Peyer's patch (tissue), 4 donors: ENCODE measurements around the gene APOA1. TPM values are rescaled to one million over a fixed set of nuclear protein-coding genes. Genes with fewer than 3 reads are reported as not detected.
A peak's percentile ranks its signal among the peaks of the same experiment; 100 is the strongest.

ENCODE experiments used
- DNase-seq, 3 donors: peaks; one replicate each; pipeline ENCODE4 v3.0.0-alpha.2; 2017 to 2019
- H3K27ac ChIP-seq, 4 donors: fragments of 200-600 bp; sonication (generic); one replicate each; pipeline ENCODE4 v1.5.1; 2016 to 2019
- H3K27me3 ChIP-seq, 2 donors: fragments of 200-600 bp; sonication (generic); one replicate each; pipeline ENCODE4 v1.5.1; 2019
- H3K36me3 ChIP-seq, 3 donors: fragments of 200-600 bp; sonication (generic); one replicate each; pipeline ENCODE4 v1.5.1; 2016 to 2019
- H3K4me1 ChIP-seq, 4 donors: fragments of 200-600 bp; sonication (generic); one replicate each; pipeline ENCODE4 v1.5.1; 2016 to 2019
- H3K4me3 ChIP-seq, 4 donors: fragments of 200-600 bp; sonication (generic); 1 replicate in 3 of 4; 2 replicates in 1 of 4; pipeline ENCODE4 v1.5.1; 2016 to 2019; ENCODE audit warnings: mild to moderate bottlenecking in 1 of 4
- H3K9me3 ChIP-seq, 4 donors: fragments of 200-600 bp; sonication (generic); one replicate each; pipeline ENCODE4 v1.5.1; 2016 to 2019; ENCODE audit warnings: mild to moderate bottlenecking in 1 of 4
- POLR2A ChIP-seq, 2 donors: fragments of 450-650 bp; IDR thresholded peaks; one replicate each; pipeline ENCODE4 v1.5.1; 2017; ENCODE audit warnings: antibody characterized with exemption in 2 of 2, mild to moderate bottlenecking in 2 of 2, moderate library complexity in 2 of 2
- total RNA-seq, 4 donors: library from RNA; depleted of rRNA; stranded (reverse); fragments of >200 nt; gene quantifications; one replicate each; pipeline ENCODE4 v1.1.0, GENCODE V29; 2016
- TF ChIP-seq, protein P1 (sequence below), 6 experiments: fragments of 450-650 bp in 4 of 6; fragments of 200-600 bp in 2 of 6; sonication (generic) in 1 of 6; IDR thresholded peaks; one replicate each; pipeline ENCODE4 v1.5.1; 2017 to 2019; ENCODE audit warnings: antibody characterized with exemption in 6 of 6, mild to moderate bottlenecking in 3 of 6, moderate library complexity in 1 of 6

The APOA1 gene
- total RNA-seq, 4 donors from 2014 or later, result 42.9 to 6,445 (median 3,046) TPM

DNA sequence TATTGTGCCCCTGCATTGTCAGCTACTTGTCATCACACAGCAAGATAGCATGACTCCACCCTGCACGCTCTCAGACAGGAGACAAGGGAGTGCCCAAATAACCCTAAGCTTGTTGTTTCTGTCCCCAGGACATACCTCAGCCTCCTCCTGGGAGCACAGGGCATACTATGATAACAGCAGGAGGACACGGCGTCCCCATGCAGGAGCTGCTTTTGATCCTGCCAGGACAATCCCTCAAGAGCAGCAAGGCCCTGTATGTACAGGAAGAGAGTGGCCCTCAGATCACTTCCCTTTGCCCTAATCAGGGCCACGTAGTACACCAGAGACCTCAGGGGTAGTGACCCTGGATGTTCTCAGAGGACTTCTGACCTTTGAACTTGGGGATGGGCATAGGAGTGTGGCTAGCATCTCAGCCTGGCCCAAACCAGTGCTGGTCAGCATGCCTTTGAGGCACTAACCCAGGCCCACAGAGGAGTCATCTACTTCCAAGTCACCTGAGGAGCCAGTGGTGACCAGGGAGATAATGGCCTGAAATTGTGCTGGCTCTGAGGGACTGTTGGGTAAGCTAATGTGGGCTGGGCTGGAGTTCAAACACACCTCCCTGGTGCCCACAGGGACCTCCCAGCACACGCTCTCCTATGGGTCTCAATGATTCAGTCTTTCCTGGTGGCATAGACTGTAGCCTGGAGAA is 23.5 kb downstream of the APOA1 start:
- DNase-seq, result peak in 2 of 3 donors; percentile 78 to 83
- peak; percentile 22 to 70 for TF ChIP-seq POLR2A (IDR thresholded peaks at IDR 0.05)
- TF ChIP-seq, protein P1, sequence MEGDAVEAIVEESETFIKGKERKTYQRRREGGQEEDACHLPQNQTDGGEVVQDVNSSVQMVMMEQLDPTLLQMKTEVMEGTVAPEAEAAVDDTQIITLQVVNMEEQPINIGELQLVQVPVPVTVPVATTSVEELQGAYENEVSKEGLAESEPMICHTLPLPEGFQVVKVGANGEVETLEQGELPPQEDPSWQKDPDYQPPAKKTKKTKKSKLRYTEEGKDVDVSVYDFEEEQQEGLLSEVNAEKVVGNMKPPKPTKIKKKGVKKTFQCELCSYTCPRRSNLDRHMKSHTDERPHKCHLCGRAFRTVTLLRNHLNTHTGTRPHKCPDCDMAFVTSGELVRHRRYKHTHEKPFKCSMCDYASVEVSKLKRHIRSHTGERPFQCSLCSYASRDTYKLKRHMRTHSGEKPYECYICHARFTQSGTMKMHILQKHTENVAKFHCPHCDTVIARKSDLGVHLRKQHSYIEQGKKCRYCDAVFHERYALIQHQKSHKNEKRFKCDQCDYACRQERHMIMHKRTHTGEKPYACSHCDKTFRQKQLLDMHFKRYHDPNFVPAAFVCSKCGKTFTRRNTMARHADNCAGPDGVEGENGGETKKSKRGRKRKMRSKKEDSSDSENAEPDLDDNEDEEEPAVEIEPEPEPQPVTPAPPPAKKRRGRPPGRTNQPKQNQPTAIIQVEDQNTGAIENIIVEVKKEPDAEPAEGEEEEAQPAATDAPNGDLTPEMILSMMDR (IDR thresholded peaks at IDR 0.05), result peak in 2 of 6 experiments; percentile 14 to 22
- Histone ChIP-seq H3K27ac (peak overlapping the region in 2 of 4 donors; percentile 73 to 90), H3K27me3 (no peaks in the 10 kb centered on the region), H3K4me3 (no peak overlapping the region), H3K9me3 (no peaks in the 10 kb centered on the region), H3K4me1 (no peaks in the 10 kb centered on the region), H3K36me3 (no peaks in the 10 kb centered on the region)

DNA sequence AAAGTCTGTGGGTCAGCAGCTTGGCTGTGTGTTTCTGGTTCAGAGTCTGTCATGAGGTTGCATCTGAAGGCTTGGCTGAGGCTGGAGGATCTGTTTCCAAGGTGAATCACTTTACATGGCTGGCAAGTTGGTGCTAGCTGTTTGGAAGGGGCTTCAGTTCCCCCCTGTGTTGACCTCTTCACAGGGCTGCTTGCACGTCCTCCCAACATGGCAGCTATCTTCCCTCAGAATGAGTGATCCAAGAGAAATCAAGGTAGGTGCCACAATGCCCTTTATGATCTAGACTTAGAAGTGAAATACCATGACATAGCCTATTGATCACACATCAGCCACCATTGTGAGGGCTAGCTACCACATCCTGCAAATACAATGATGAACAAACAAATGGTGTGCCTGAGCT is 24.3 kb downstream of the APOA1 start:
- no peak for DNase-seq
- H3K4me3 ChIP-seq, result no peak overlapping the region
- H3K27ac ChIP-seq, result peak overlapping the region in 3 of 4 donors; percentile 24 to 90 (median 73)
- H3K9me3 ChIP-seq, result no peaks in the 10 kb centered on the region
- no peaks in the 10 kb centered on the region for H3K27me3 ChIP-seq
- TF ChIP-seq, protein P1 (IDR thresholded peaks at IDR 0.05), result no peak
- TF ChIP-seq POLR2A (IDR thresholded peaks at IDR 0.05), result no peak
- H3K4me1 ChIP-seq, result no peaks in the 10 kb centered on the region
- no peaks in the 10 kb centered on the region for H3K36me3 ChIP-seq

DNA sequence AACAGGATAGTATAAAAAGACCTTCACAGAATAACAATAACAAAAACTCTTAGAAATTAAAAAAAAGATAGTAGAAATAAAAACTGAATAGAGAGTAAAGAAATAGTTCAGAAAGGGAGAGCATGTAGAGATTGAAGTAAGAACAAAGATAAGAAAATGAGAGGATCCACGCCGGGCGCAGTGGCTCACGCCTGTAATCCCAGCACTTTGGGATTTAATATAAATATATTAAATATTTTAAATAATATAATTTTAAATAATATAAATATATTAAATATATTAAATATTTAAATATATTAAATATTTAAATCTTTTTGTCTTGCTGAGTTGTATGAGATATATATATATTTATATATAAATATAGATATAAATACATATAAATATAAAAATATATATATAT is 25.3 kb downstream of the APOA1 start:
- Histone ChIP-seq H3K27ac (no peak overlapping the region), H3K27me3 (no peaks in the 10 kb centered on the region), H3K36me3 (no peaks in the 10 kb centered on the region), H3K9me3 (no peaks in the 10 kb centered on the region), H3K4me3 (no peak overlapping the region), H3K4me1 (peaks cover 0 to 6% (median 0%) of the 10 kb centered on the region in 4 donors)
- no peak for DNase-seq
- no peak for TF ChIP-seq POLR2A (IDR thresholded peaks at IDR 0.05)
- TF ChIP-seq, protein P1 (IDR thresholded peaks at IDR 0.05), result no peak

DNA sequence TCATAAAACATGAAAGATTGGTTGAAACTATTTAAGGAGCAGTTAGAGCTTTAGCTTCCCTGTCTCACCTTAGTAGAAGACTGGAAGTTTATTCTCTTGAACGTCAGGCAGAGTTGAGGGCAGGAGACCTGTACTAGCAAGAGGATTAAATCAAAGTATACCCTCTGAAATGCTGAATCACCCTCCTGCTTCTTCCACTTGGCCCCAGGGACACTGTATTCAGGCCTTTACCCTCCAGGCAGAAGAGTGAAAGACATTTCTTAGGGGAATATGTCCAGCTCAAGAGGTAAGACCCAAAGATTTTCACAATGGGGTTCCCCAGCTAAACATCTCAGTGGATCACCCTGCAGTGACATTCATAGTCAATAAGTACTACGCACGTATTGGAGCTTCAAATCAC is 26.2 kb downstream of the APOA1 start:
- Histone ChIP-seq H3K27me3 (no peaks in the 10 kb centered on the region), H3K4me1 (peaks cover 0 to 6% (median 0%) of the 10 kb centered on the region in 4 donors), H3K4me3 (no peak overlapping the region), H3K27ac (no peak overlapping the region), H3K36me3 (no peaks in the 10 kb centered on the region), H3K9me3 (no peaks in the 10 kb centered on the region)
- no peak for DNase-seq
- TF ChIP-seq POLR2A (IDR thresholded peaks at IDR 0.05), result no peak
- TF ChIP-seq, protein P1 (IDR thresholded peaks at IDR 0.05), result no peak

DNA sequence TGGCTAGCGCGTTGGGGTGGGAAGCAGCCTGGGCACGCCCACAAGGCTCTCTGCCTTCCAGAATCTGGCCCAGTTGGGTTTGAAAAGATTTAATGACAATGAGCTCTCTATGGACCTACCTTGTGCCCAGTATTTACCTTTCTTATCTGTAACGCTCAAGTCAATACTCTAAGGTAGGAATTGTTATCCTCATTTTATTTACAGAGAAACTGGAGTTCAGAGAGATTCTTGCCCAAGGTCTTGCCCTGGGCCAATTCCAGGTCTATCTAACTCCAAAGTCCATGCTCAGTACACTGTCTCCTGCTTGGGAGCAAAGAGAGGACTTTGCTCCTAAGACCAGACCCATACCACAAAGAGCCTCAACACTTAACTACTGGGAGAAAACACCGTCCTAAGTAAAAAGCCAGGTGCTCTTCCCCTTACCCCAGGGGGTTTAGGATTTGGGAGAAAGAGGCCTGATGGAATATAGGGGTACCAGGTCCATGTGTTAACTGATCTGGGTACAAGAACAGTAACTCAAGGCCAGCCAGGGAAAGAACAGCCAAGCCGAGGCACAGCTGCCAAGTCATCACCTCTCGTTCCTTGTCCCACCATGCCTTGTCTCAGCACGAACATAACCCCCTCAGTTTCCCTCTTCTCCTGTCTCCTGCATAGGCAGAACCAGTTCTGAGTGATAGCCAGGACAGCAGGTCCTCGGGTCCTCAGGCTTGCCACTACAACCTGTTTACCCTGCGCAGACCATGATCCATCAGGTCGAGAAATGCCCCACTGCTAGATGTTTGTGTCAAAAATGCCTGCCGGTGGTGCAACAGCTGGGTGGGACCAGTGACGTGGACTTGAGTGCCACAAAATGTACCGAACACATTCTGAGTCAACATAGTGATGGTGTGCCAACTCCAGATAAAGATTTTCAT is 28.9 kb downstream of the APOA1 start:
- no peaks in the 10 kb centered on the region for H3K27me3 ChIP-seq
- no peaks in the 10 kb centered on the region for H3K9me3 ChIP-seq
- no peak overlapping the region for H3K4me3 ChIP-seq
- peak overlapping the region in 3 of 4 donors; percentile 16 to 93 (median 84) for H3K27ac ChIP-seq
- peaks cover 0 to 6% (median 0%) of the 10 kb centered on the region in 4 donors for H3K4me1 ChIP-seq
- peak in 2 of 3 donors; percentile 75 to 83 for DNase-seq
- H3K36me3 ChIP-seq, result no peaks in the 10 kb centered on the region
- TF ChIP-seq POLR2A (IDR thresholded peaks at IDR 0.05), result peak in 1 of 2 donors; percentile 28
- TF ChIP-seq, protein P1 (IDR thresholded peaks at IDR 0.05), result no peak
